Smooth muscle cell of the umbilical artery (primary cell): ENCODE data around the gene HTR1E. TPM values are rescaled to one million over a fixed set of nuclear protein-coding genes. Genes with fewer than 3 reads are reported as not detected.

Source experiments
- total RNA-seq: library from RNA; depleted of rRNA; stranded (reverse); fragments of >200 nt; gene quantifications from 2 replicates; pipeline ENCODE4 v1.2.3, GENCODE V29; 2014

Gene HTR1E, protein sequence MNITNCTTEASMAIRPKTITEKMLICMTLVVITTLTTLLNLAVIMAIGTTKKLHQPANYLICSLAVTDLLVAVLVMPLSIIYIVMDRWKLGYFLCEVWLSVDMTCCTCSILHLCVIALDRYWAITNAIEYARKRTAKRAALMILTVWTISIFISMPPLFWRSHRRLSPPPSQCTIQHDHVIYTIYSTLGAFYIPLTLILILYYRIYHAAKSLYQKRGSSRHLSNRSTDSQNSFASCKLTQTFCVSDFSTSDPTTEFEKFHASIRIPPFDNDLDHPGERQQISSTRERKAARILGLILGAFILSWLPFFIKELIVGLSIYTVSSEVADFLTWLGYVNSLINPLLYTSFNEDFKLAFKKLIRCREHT
- not detected in 2 replicates for total RNA-seq

GRCh38 chr6:86937219-86938079 lies at the start of gene HTR1E:
HTR1E (plus strand) TSS chr6:86937528; CDS start chr6:87015335, 77,807 bp downstream.

Other genes starting within 250 kb of the HTR1E start
- gene CGA, start 157.6 kb downstream of the HTR1E start, total RNA-seq = not detected in 2 replicates
- gene ZNF292, start 218.0 kb downstream of the HTR1E start, total RNA-seq = 34.1 and 37.6 TPM in 2 replicates